Large intestine (tissue), 3 donors: ENCODE results near the gene HSDL2. TPM values are rescaled to one million over a fixed set of nuclear protein-coding genes. Genes with fewer than 3 reads are reported as not detected.
A peak's percentile ranks its signal among the peaks of the same experiment; 100 is the strongest.
"Not testable (repeated sequence)": the region's sequence is repeated elsewhere in the genome, so short reads cannot be mapped to it uniquely, and the experiment has no call there.

Experiments used
- DNase-seq, 2 donors: peaks; one replicate each; pipeline versions ENCODE4 v3.0.0 to v3.0.0-alpha.2; 2013
- H3K27ac ChIP-seq: one replicate; pipeline ENCODE4 v1.5.1; 2013; ENCODE audit warnings: low read length
- H3K27me3 ChIP-seq: 2 replicates; pipeline ENCODE4 v1.6.1; 2013; ENCODE audit warnings: low read length; ENCODE audit not compliant: control insufficient read depth, insufficient read depth
- H3K36me3 ChIP-seq: 2 replicates; pipeline ENCODE4 v1.6.1; 2013; ENCODE audit warnings: low read length; ENCODE audit not compliant: control insufficient read depth, insufficient read depth
- H3K4me1 ChIP-seq: one replicate; pipeline ENCODE4 v1.6.1; 2013; ENCODE audit warnings: low read length; ENCODE audit not compliant: control insufficient read depth, insufficient read depth
- H3K4me3 ChIP-seq: one replicate; pipeline ENCODE4 v1.5.1; 2013; ENCODE audit warnings: low read length
- H3K9me3 ChIP-seq: one replicate; pipeline ENCODE4 v1.6.1; 2013; ENCODE audit warnings: mild to moderate bottlenecking, low read depth, low read length, moderate library complexity; ENCODE audit not compliant: control insufficient read depth
- WGBS: methylation state at CpG from one replicate; pipeline ENCODE4 v1.1.5; 2013; ENCODE audit warnings: low lambda C conversion rate; ENCODE audit not compliant: insufficient coverage; 5-methylcytosine and 5-hydroxymethylcytosine counted together
- polyA plus RNA-seq: library from polyadenylated mRNA; unstranded; fragments of 120-200 nt; gene quantifications from one replicate; pipeline ENCODE4 v1.2.1, GENCODE V29; 2013

Gene HSDL2
- polyA plus RNA-seq, 1 donor, result 49.3 TPM

- peak overlapping the region; percentile 78 for H3K4me3 ChIP-seq
- 43% methylated on average over 6 of the region's 27 CpGs for WGBS
- H3K9me3 ChIP-seq, result no peaks in the 10 kb centered on the region
- H3K27ac ChIP-seq, result peak overlapping the region; percentile 94
- peak in 1 of 2 donors; percentile 42 for DNase-seq
- H3K36me3 ChIP-seq, result no peaks in the 10 kb centered on the region
- H3K4me1 ChIP-seq, result peaks cover 13% of the 10 kb centered on the region
- H3K27me3 ChIP-seq, result no peaks in the 10 kb centered on the region
These were observed 1.4 kb upstream of the HSDL2 start for GRCh38 chr9:112378328-112379176.

GRCh38 chr9:112379177-112380101 lies 469 bp upstream of the HSDL2 start:
- Histone ChIP-seq H3K4me1 (peaks cover 13% of the 10 kb centered on the region), H3K4me3 (peak overlapping the region; percentile 78), H3K9me3 (no peaks in the 10 kb centered on the region), H3K27ac (peak overlapping the region; percentile 94), H3K36me3 (no peaks in the 10 kb centered on the region), H3K27me3 (no peaks in the 10 kb centered on the region)
- peak; percentile 99 for DNase-seq
- WGBS, result 0% methylated on average over 1 of the region's 57 CpGs

GRCh38 chr9:112380825-112381221 lies 915 bp downstream of the HSDL2 start:
- peak overlapping the region; percentile 86 for H3K27ac ChIP-seq
- no CpG with 5 or more reads among the region's 7 CpGs for WGBS
- no peaks in the 10 kb centered on the region for H3K9me3 ChIP-seq
- peaks cover 13% of the 10 kb centered on the region for H3K4me1 ChIP-seq
- H3K4me3 ChIP-seq, result peak overlapping the region; percentile 78
- no peaks in the 10 kb centered on the region for H3K27me3 ChIP-seq
- DNase-seq, result peak in 1 of 2 donors; percentile 46
- no peaks in the 10 kb centered on the region for H3K36me3 ChIP-seq

DNA sequence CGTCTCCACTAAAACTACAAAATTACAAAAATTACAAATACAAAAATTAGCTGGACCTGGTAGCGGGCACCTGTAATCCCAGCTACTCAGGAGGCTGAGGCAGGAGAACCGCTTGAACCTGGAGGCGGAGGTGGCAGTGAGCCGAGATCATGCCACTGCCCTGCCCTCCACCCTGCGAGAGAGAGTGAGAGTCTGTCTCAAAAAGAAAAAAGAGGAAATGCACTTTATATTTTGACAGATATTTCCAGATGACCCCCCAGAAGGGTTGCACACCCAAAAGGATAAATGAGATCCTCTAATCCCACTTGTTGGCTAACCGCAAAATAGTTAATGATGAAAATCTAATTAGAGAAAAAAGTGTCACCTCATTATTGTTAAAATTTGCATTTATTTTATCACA lies 2.2 kb downstream of the HSDL2 start:
- peaks cover 7% of the 10 kb centered on the region for H3K4me1 ChIP-seq
- no peaks in the 10 kb centered on the region for H3K9me3 ChIP-seq
- no peak overlapping the region for H3K27ac ChIP-seq
- H3K4me3 ChIP-seq, result no peak overlapping the region
- H3K36me3 ChIP-seq, result no peaks in the 10 kb centered on the region
- DNase-seq, result no peak
- H3K27me3 ChIP-seq, result no peaks in the 10 kb centered on the region
- WGBS, result 100% methylated on average over 1 of the region's 7 CpGs

GRCh38 chr9:112382501-112383364 lies 2.8 kb downstream of the HSDL2 start:
- H3K27me3 ChIP-seq, result no peaks in the 10 kb centered on the region
- H3K4me3 ChIP-seq, result no peak overlapping the region
- peaks cover 4% of the 10 kb centered on the region for H3K36me3 ChIP-seq
- no peaks in the 10 kb centered on the region for H3K9me3 ChIP-seq
- H3K27ac ChIP-seq, result no peak overlapping the region
- H3K4me1 ChIP-seq, result peaks cover 4% of the 10 kb centered on the region
- 72% methylated on average over 3 of the region's 11 CpGs for WGBS
- peak in 1 of 2 donors; percentile 36 for DNase-seq

DNA sequence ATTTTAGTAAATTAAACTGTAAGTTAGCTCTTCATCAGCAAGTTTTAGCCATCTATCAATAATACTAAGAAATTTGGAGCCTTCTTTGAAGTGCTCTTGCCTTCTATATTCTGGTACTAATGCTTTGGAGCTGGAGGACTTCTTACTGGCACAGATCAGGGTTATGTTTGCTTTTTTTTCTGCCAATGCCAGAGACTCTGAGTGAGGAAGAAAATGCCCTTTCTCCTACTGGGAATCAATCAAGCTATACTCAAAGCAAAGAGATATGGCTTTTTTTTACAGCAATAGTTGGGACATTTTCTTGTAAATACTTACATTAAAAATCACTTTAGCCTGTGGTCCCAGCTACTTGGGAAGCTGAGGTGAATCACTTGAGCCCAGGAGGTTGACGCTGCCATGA lies 4.3 kb downstream of the HSDL2 start:
- Histone ChIP-seq H3K27me3 (no peaks in the 10 kb centered on the region), H3K9me3 (no peaks in the 10 kb centered on the region), H3K27ac (peak overlapping the region; percentile 8), H3K4me3 (no peak overlapping the region), H3K36me3 (peaks cover 5% of the 10 kb centered on the region), H3K4me1 (no peaks in the 10 kb centered on the region)
- WGBS, result no CpG with 5 or more reads among the region's 1 CpG
- no peak for DNase-seq

DNA sequence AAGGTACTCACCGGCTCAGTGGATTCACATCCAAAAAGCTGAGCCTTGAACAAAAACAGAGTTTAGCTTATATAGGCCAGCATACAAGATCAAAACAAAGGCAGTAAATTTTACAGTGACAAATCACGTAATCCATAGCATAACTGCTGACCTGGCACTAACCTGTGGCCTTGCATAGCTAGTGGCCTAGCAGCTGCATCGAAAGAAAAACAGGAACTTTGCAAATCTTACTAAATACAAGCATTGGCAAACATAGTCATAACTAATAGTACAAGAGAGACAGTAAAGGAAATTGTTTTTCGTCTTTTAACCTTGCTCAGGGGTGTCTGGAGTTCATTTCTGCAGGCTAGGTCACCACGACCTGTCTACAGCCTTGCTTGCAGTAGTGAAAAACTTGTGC lies 4.8 kb downstream of the HSDL2 start:
- 100% methylated on average over 1 of the region's 5 CpGs for WGBS
- peak overlapping the region; percentile 8 for H3K27ac ChIP-seq
- DNase-seq, result peak in 1 of 2 donors; percentile 18
- no peak overlapping the region for H3K4me3 ChIP-seq
- no peaks in the 10 kb centered on the region for H3K27me3 ChIP-seq
- H3K4me1 ChIP-seq, result no peaks in the 10 kb centered on the region
- peaks cover 5% of the 10 kb centered on the region for H3K36me3 ChIP-seq
- H3K9me3 ChIP-seq, result no peaks in the 10 kb centered on the region

DNA sequence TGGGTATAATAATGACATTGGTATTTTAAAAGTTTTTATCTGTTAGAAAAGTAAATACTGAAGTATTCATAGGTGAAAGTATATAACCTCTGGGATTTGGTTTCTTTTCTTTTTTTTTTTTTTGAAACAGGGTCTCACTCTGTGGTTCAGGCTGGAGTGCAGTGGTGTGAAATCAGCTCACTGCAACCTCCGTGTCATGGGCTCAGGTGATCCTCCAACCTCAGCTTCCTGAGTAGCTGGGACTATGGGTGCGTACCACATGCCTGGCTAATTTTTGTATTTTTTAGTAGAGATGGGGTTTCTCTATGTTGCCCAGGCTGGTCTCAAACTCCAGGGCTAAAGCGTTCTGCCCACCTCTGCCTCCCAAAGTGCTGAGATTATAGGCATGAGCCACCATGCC lies 7.2 kb downstream of the HSDL2 start:
- Histone ChIP-seq H3K4me3 (no peak overlapping the region), H3K4me1 (no peaks in the 10 kb centered on the region), H3K27ac (no peak overlapping the region), H3K27me3 (no peaks in the 10 kb centered on the region), H3K9me3 (no peaks in the 10 kb centered on the region), H3K36me3 (peaks cover 5% of the 10 kb centered on the region)
- no peak for DNase-seq
- WGBS, result no CpG with 5 or more reads among the region's 3 CpGs

DNA sequence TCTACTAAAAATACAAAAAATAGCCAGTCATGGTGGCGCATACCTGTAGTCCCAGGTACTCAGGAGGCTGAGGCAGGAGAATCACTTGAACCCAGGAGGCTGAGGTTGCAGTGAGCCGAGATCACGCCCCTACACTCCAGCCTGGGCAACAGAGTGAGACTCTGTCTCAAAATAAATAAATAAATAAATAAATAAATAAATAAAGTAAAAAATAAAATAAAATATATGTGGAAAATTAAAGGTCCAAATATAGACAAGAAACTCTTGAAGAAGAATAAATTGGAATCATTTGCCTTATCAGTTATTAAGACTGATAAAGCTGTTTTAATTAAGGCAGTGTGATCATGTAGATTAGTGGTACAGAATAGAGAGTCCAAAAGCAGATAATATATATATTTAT lies 10.0 kb downstream of the HSDL2 start:
- H3K9me3 ChIP-seq, H3K4me3 ChIP-seq, H3K27me3 ChIP-seq, H3K4me1 ChIP-seq, H3K36me3 ChIP-seq, DNase-seq, H3K27ac ChIP-seq: not testable (repeated sequence)
- no CpG with 5 or more reads among the region's 3 CpGs for WGBS
